HFFc6 (cell line): ENCODE measurements around the gene CARD10. TPM values are rescaled to one million over a fixed set of nuclear protein-coding genes. Genes with fewer than 3 reads are reported as not detected.

Experiments used
- DNase-seq: peaks from one replicate; pipeline ENCODE4 v3.0.0-alpha.2; 2018
- H3K27ac Mint-ChIP-seq: 2 replicates; pipeline ENCODE4 v1.8.0; 2020; ENCODE audit warnings: mild to moderate bottlenecking, mixed read lengths
- H3K27me3 Mint-ChIP-seq: 2 replicates; pipeline ENCODE4 v1.8.0; 2021; ENCODE audit warnings: mild to moderate bottlenecking, moderate library complexity, mixed read lengths; ENCODE audit not compliant: insufficient read depth
- H3K36me3 Mint-ChIP-seq: 2 replicates; pipeline ENCODE4 v1.8.0; 2021; ENCODE audit warnings: low read depth, mixed read lengths
- H3K4me1 Mint-ChIP-seq: 2 replicates; pipeline ENCODE4 v1.8.0; 2020; ENCODE audit warnings: low read depth, mixed read lengths
- H3K4me3 Mint-ChIP-seq: 2 replicates; pipeline ENCODE4 v1.8.0; 2020; ENCODE audit warnings: mild to moderate bottlenecking, moderate library complexity, mixed read lengths
- H3K9me3 Mint-ChIP-seq: 2 replicates; pipeline ENCODE4 v1.8.0; 2020; ENCODE audit warnings: mild to moderate bottlenecking, mixed read lengths
- total RNA-seq, 6 experiments: library from RNA; stranded (reverse); fragmentation: NEBNext Ultra II Directional; extraction: Animal tissue kit (Norgen Biotek cat#: 25700); gene quantifications; 2 replicates in 1 of 6; 3 replicates in 5 of 6; pipeline ENCODE4 v1.2.3, GENCODE V29; 2021
- TF ChIP-seq, protein P1 (sequence below): fragments of 200-600 bp; sonication (generic); IDR thresholded peaks from 2 replicates; pipeline ENCODE4 v1.5.0; 2021; ENCODE audit warnings: antibody characterized with exemption, mild to moderate bottlenecking

The CARD10 gene
- total RNA-seq, 6 experiments from 2014 or later = 4.4 to 5.6 (median 4.8) TPM

DNA sequence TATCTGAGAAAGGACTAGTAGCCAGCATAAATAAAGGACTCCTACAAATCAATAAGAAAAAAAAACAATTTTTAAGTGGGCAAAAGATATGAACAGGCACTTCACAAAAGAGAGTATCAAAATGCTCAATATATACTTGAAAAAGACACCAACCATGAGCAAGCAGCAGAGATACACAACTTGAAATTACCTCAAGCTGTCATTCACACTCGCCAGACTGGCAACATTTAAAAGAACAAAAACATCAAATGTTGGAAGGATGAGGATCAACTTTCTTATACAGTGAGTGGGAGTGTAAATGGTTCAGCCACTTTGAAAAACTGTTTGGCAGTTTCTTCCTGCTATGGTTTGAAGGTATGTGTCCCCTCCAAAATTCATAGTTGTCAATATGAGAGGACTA, 68.0 kb downstream of the CARD10 start:
- Mint-ChIP-seq H3K27ac (no peak overlapping the region), H3K4me1 (peaks cover 28% of the 10 kb centered on the region), H3K9me3 (peaks cover 6% of the 10 kb centered on the region; the same call in 1 of the 2 replicates), H3K4me3 (no peak overlapping the region), H3K27me3 (peaks cover 5% of the 10 kb centered on the region), H3K36me3 (peaks cover 10% of the 10 kb centered on the region)
- no peak for DNase-seq
- TF ChIP-seq, protein P1, sequence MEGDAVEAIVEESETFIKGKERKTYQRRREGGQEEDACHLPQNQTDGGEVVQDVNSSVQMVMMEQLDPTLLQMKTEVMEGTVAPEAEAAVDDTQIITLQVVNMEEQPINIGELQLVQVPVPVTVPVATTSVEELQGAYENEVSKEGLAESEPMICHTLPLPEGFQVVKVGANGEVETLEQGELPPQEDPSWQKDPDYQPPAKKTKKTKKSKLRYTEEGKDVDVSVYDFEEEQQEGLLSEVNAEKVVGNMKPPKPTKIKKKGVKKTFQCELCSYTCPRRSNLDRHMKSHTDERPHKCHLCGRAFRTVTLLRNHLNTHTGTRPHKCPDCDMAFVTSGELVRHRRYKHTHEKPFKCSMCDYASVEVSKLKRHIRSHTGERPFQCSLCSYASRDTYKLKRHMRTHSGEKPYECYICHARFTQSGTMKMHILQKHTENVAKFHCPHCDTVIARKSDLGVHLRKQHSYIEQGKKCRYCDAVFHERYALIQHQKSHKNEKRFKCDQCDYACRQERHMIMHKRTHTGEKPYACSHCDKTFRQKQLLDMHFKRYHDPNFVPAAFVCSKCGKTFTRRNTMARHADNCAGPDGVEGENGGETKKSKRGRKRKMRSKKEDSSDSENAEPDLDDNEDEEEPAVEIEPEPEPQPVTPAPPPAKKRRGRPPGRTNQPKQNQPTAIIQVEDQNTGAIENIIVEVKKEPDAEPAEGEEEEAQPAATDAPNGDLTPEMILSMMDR = no peak

DNA sequence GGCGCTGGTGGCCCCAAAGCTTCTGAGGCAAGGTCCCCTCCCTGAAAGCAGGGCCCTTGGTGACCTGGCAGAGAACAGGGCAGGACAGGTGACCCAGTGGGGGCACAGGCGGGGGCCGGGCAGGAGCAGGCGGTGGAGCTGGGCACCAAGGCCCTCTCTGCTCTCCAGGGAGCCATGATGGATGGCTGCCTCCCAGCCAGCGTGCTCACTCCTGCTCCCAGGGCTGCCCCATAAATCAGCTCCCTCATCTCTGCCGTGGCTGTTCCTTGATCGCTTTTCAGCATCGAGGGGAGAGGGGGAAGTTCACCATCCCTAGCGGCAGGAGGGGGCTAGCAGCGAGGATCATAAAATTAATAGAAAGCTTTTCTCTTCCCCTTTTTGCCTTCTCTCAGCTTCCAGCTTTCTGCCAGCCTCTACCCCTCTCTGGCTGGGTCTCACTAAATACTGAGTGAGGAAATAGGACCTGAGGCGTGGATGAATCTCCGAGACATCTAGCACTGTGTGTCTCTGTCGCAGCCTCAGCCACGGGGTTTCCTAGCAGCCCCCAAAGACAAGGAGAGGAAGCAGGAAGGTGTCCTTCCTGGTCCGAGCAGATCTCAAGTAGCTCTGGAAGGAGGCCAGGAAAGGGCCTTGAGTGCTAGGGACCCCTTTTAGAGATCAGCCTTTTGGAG, 69.7 kb downstream of the CARD10 start:
- TF ChIP-seq, protein P1 = no peak
- peaks cover 5% of the 10 kb centered on the region for H3K27me3 Mint-ChIP-seq
- no peak for DNase-seq
- H3K4me1 Mint-ChIP-seq = peaks cover 11% of the 10 kb centered on the region
- no peak overlapping the region for H3K4me3 Mint-ChIP-seq
- peaks cover 10% of the 10 kb centered on the region for H3K36me3 Mint-ChIP-seq
- H3K9me3 Mint-ChIP-seq = peaks cover 6% of the 10 kb centered on the region; the same call in 1 of the 2 replicates
- H3K27ac Mint-ChIP-seq = no peak overlapping the region

DNA sequence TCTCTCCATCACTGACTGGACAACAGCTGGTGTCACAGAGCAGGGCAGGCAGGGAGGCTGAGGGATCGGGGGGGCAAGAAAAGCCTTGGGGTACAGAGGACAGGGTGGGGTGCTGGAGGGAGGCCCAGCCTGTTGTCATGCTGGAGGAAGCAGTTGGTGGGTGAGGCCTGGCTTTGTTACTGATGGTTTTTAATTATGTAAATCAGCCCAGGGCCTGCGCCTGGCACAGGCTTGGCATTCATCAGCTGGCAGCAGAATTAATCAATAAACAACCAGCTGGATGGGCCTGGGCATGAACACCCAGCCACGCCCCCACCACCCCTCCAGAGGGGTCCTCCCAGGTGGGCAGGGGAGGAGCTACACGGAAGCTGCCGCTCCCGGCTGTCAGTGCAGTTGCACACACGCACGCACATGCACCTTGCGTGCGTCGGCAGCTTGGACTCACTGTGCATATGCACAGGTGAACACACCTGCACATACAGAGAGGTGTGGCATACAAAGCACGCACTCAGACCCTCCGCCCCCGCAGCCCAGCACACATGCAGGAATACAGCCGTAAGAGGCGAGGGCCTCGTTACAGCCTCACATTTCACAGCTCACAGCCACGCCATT, 70.6 kb downstream of the CARD10 start:
- Mint-ChIP-seq H3K27ac (no peak overlapping the region), H3K4me1 (peaks cover 5% of the 10 kb centered on the region), H3K36me3 (peaks cover 10% of the 10 kb centered on the region), H3K4me3 (no peak overlapping the region), H3K27me3 (peaks cover 5% of the 10 kb centered on the region), H3K9me3 (peaks cover 6% of the 10 kb centered on the region; the same call in 1 of the 2 replicates)
- TF ChIP-seq, protein P1 = no peak
- DNase-seq = no peak

DNA sequence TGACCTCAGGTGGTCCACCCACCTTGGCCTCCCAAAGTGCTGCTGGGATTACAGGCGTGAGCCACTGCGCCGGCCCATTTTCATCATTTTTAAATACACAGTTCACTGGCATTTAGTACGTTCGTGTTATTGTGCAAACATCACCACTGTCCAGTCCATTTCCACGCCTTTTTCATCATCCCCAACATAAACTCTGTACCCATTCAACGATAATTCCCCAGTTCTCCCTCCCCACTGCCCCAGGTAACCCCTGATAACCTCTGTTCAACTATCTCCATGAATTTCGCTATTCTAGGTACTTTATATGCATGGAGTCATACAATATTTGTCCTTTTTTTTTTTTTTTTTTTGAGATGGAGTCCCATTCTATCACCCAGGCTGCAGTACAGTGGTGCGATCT, 73.7 kb downstream of the CARD10 start:
- peaks cover 14% of the 10 kb centered on the region for H3K4me1 Mint-ChIP-seq
- no peak overlapping the region for H3K4me3 Mint-ChIP-seq
- H3K36me3 Mint-ChIP-seq = peaks cover 19% of the 10 kb centered on the region
- H3K27ac Mint-ChIP-seq = no peak overlapping the region
- TF ChIP-seq, protein P1 = no peak
- H3K9me3 Mint-ChIP-seq = peaks cover 10% of the 10 kb centered on the region
- peaks cover 10% of the 10 kb centered on the region for H3K27me3 Mint-ChIP-seq
- DNase-seq = no peak

DNA sequence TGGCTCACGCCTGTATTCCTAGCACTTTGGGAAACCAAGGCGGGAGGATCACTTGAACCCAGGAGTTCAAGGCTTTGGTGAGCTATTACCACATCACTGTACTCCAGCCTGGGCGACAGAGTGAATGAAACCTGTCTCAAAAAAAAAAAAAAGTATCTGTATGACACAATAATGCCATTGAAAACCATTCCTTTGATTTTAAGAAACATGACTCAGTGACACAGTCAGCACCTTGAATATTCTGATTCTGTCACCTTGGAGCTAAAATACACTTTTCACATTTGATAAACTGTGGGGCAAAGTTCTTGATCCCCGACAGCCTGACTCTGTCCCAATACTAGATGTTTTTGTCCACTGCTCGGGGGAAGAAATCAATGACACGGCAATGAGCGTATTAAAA, 75.2 kb downstream of the CARD10 start:
- Mint-ChIP-seq H3K9me3 (peaks cover 23% of the 10 kb centered on the region), H3K4me3 (no peak overlapping the region), H3K36me3 (peaks cover 29% of the 10 kb centered on the region), H3K4me1 (peaks cover 14% of the 10 kb centered on the region), H3K27me3 (peaks cover 14% of the 10 kb centered on the region), H3K27ac (no peak overlapping the region)
- no peak for DNase-seq
- TF ChIP-seq, protein P1 = no peak
